Mucosa of descending colon (tissue), 3 donors: ENCODE results near the gene CNGA4. TPM values are rescaled to one million over a fixed set of nuclear protein-coding genes. Genes with fewer than 3 reads are reported as not detected.

Source experiments
- ATAC-seq: fragments of 200-7000 bp; cut with Tn5 transposase; one replicate; pipeline ENCODE4 v1.9.1; 2020; ENCODE audit warnings: mild to moderate bottlenecking, moderate library complexity
- DNase-seq, 3 donors: peaks; one replicate each; pipeline ENCODE4 v3.0.0-alpha.2; 2020
- H3K36me3 ChIP-seq: fragments of 200-600 bp; one replicate; pipeline ENCODE4 v1.8.0; 2021; ENCODE audit warnings: low read depth, mild to moderate bottlenecking
- H3K4me1 ChIP-seq: fragments of 200-600 bp; one replicate; pipeline ENCODE4 v1.8.0; 2021; ENCODE audit warnings: low read depth, mild to moderate bottlenecking
- H3K4me3 ChIP-seq: fragments of 200-600 bp; one replicate; pipeline ENCODE4 v1.8.0; 2021; ENCODE audit warnings: mild to moderate bottlenecking
- H3K9me3 ChIP-seq: fragments of 200-600 bp; one replicate; pipeline ENCODE4 v1.8.0; 2021; ENCODE audit warnings: mild to moderate bottlenecking
- CTCF ChIP-seq: fragments of 200-600 bp; IDR thresholded peaks from one replicate; pipeline ENCODE4 v1.8.0; 2022; ENCODE audit warnings: antibody characterized with exemption, mild to moderate bottlenecking
- intact Hi-C, 2 donors: fragments of 100-400 bp; cut with DNase I in 1 of 2; cut with micrococcal nuclease in 1 of 2; formaldehyde crosslinking; loops; one replicate each; pipeline versions ENCODE4 v1.11.0 to v1.11.1; 2022; cut with DNase I, micrococcal nuclease
- long read RNA-seq, 2 donors: library from polyadenylated mRNA; unstranded; transcript quantifications; one replicate each; pipeline ENCODE4 v2.0.0, GENCODE V29; 2019 to 2021
- total RNA-seq, 3 donors: library from RNA; stranded (reverse); fragmentation: NEBNext Ultra II Directional in 2 of 3; extraction: Animal tissue kit (Norgen Biotek cat#: 25700) in 2 of 3; gene quantifications; one replicate each; pipeline versions ENCODE4 v1.2.1 to v1.2.4, GENCODE V29; 2021 to 2023
- donor health status: DM: no; HTN: no; CAD: no; lungs with moderate emphysema.
- donor health status: DM: no; HTN: no; CAD: no.
- donor health status: DM: no; HTN: yes; CAD: no.

CNGA4 gene
- under 1 TPM in 2 of 3 donors, not detected in 1; 0.20 to 0.22 TPM for total RNA-seq
- long read RNA-seq, donor 1 = 0 reads
- long read RNA-seq, donor 2 = 0 reads

GRCh38 chr11:6238902-6239301 lies at the start of gene CNGA4:
CNGA4 (plus strand) TSS chr11:6239089; CDS start chr11:6239207, 118 bp downstream.
- intact Hi-C loops = no loop called here
- Histone ChIP-seq H3K4me1 (peaks cover 5% of the 10 kb centered on the region), H3K36me3 (peaks cover 4% of the 10 kb centered on the region), H3K9me3 (no peaks in the 10 kb centered on the region), H3K4me3 (no peak within 1 kb of the TSS)
- TF ChIP-seq CTCF = no peak
- no peak for ATAC-seq
- DNase-seq = no peak

GRCh38 chr11:6191742-6192141 lies 47.1 kb upstream of the CNGA4 start:
- intact Hi-C loops = no loop called here
- H3K4me3 ChIP-seq = no peak overlapping the region
- DNase-seq = no peak
- no peaks in the 10 kb centered on the region for H3K36me3 ChIP-seq
- H3K9me3 ChIP-seq = no peaks in the 10 kb centered on the region
- no peak for ATAC-seq
- no peak for TF ChIP-seq CTCF
- H3K4me1 ChIP-seq = no peaks in the 10 kb centered on the region

- Histone ChIP-seq H3K9me3 (no peaks in the 10 kb centered on the region), H3K4me3 (no peak overlapping the region), H3K4me1 (no peaks in the 10 kb centered on the region), H3K36me3 (no peaks in the 10 kb centered on the region)
- intact Hi-C loops = no loop called here
- TF ChIP-seq CTCF = no peak
- DNase-seq = no peak
- no peak for ATAC-seq
Measured at GRCh38 chr11:6194065-6194581, 44.8 kb upstream of the CNGA4 start.

- ATAC-seq (no peak), DNase-seq (no peak)
- H3K36me3 ChIP-seq = no peaks in the 10 kb centered on the region
- intact Hi-C loops = no loop called here
- TF ChIP-seq CTCF = no peak
- H3K9me3 ChIP-seq = no peaks in the 10 kb centered on the region
- H3K4me3 ChIP-seq = no peak overlapping the region
- H3K4me1 ChIP-seq = no peaks in the 10 kb centered on the region
Measured at GRCh38 chr11:6196396-6196795, 42.5 kb upstream of the CNGA4 start.

- no peaks in the 10 kb centered on the region for H3K36me3 ChIP-seq
- no peaks in the 10 kb centered on the region for H3K4me1 ChIP-seq
- TF ChIP-seq CTCF = no peak
- no peak for ATAC-seq
- no peak overlapping the region for H3K4me3 ChIP-seq
- intact Hi-C loops = no loop called here
- no peaks in the 10 kb centered on the region for H3K9me3 ChIP-seq
- DNase-seq = no peak
Measured at GRCh38 chr11:6197466-6198200, 41.3 kb upstream of the CNGA4 start.
